WTC11 (cell line): ENCODE results near the gene FAM20C.

Source experiments
- ELF4 ChIP-seq: sonication (generic); formaldehyde crosslinking; IDR thresholded peaks from 2 replicates; pipeline ENCODE4 v1.8.1; 2022; ENCODE audit warnings: low read depth, mild to moderate bottlenecking, moderate library complexity, missing genetic modification reagents
- SP1 ChIP-seq: sonication (generic); formaldehyde crosslinking; conservative IDR thresholded peaks from 2 replicates; pipeline ENCODE4 v1.8.1; 2022; ENCODE audit warnings: missing genetic modification reagents
- TF ChIP-seq, protein P1 (sequence below): fragments of 200-600 bp; IDR thresholded peaks from 2 replicates; pipeline ENCODE4 v1.8.0; 2022; ENCODE audit warnings: antibody characterized with exemption
- TF ChIP-seq, protein P2 (sequence below): sonication (generic); formaldehyde crosslinking; IDR thresholded peaks from 2 replicates; pipeline ENCODE4 v1.8.0; 2022; ENCODE audit warnings: mild to moderate bottlenecking, missing genetic modification reagents
- TF ChIP-seq, protein P3 (sequence below): sonication (generic); formaldehyde crosslinking; IDR thresholded peaks from 2 replicates; pipeline ENCODE4 v1.8.1; 2023; ENCODE audit warnings: mild to moderate bottlenecking, missing genetic modification reagents

DNA sequence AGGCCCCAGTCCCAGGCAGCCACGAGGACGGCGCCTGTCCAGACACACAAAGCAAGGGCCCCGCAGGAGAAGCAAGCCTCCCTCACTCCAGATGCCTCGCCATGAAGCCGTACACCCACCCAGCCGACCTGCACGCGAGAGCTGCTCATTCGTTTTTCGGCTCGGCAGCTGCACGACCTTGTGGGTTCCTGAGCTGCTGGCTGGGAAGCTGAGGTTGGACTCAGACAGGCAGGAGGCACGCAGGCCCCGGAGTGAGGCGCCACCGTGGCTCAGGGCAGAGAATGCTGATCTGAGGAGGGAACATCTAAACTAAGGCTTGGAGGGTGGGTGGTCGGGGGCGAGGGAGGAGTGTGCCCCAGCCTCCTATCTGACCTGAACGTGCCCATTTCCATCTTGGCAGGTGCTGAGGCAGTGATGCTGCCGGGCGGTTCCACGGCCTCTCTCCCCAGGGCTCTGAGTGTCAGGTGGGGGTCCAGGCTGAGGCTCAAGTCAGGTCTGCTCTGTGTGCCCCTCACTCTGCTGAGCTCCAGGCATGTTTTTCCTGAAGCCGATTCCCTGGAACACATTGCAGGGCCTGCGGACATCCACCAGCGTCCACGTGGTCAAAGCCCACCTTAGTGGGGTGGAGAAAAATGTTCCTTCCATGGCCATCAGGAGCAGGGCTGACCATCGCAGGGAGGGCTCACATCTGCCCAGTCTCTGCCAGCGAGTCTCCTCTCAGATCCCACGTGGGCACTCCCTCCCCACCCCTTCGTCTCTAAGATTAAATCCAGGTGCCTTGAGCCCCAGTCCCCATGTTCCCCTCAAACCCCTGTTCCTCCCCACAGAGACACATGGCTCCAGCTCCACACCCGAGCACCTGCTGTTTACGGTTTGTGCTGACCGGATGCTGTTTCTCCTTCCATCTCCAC, 28.1 kb upstream of the FAM20C start:
- TF ChIP-seq SP1 (CRISPR knock-in tag) (no peak), ELF4 (CRISPR knock-in tag) (no peak)
- TF ChIP-seq, protein P1, sequence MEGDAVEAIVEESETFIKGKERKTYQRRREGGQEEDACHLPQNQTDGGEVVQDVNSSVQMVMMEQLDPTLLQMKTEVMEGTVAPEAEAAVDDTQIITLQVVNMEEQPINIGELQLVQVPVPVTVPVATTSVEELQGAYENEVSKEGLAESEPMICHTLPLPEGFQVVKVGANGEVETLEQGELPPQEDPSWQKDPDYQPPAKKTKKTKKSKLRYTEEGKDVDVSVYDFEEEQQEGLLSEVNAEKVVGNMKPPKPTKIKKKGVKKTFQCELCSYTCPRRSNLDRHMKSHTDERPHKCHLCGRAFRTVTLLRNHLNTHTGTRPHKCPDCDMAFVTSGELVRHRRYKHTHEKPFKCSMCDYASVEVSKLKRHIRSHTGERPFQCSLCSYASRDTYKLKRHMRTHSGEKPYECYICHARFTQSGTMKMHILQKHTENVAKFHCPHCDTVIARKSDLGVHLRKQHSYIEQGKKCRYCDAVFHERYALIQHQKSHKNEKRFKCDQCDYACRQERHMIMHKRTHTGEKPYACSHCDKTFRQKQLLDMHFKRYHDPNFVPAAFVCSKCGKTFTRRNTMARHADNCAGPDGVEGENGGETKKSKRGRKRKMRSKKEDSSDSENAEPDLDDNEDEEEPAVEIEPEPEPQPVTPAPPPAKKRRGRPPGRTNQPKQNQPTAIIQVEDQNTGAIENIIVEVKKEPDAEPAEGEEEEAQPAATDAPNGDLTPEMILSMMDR = no peak
- TF ChIP-seq, protein P2, sequence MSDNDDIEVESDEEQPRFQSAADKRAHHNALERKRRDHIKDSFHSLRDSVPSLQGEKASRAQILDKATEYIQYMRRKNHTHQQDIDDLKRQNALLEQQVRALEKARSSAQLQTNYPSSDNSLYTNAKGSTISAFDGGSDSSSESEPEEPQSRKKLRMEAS (CRISPR knock-in tag) = no peak
- TF ChIP-seq, protein P3, sequence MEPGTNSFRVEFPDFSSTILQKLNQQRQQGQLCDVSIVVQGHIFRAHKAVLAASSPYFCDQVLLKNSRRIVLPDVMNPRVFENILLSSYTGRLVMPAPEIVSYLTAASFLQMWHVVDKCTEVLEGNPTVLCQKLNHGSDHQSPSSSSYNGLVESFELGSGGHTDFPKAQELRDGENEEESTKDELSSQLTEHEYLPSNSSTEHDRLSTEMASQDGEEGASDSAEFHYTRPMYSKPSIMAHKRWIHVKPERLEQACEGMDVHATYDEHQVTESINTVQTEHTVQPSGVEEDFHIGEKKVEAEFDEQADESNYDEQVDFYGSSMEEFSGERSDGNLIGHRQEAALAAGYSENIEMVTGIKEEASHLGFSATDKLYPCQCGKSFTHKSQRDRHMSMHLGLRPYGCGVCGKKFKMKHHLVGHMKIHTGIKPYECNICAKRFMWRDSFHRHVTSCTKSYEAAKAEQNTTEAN (CRISPR knock-in tag) = no peak
